HL-60/S4 treated with phorbol 12-myristate 13-acetate at 8.2 ng/mL for 4 days and 3 days (cell line): ENCODE measurements around the gene LMAN1L.
"Not testable (repeated sequence)": the region's sequence is repeated elsewhere in the genome, so short reads cannot be mapped to it uniquely, and the experiment has no call there.

Experiments used
- in situ Hi-C: fragments of 300-500 bp; cut with MboI; formaldehyde crosslinking; loops from 2 replicates; pipeline ENCODE4 v1.15.0; 2022; ENCODE audit warnings: low sequenced_read_pairs

The LMAN1L gene

DNA sequence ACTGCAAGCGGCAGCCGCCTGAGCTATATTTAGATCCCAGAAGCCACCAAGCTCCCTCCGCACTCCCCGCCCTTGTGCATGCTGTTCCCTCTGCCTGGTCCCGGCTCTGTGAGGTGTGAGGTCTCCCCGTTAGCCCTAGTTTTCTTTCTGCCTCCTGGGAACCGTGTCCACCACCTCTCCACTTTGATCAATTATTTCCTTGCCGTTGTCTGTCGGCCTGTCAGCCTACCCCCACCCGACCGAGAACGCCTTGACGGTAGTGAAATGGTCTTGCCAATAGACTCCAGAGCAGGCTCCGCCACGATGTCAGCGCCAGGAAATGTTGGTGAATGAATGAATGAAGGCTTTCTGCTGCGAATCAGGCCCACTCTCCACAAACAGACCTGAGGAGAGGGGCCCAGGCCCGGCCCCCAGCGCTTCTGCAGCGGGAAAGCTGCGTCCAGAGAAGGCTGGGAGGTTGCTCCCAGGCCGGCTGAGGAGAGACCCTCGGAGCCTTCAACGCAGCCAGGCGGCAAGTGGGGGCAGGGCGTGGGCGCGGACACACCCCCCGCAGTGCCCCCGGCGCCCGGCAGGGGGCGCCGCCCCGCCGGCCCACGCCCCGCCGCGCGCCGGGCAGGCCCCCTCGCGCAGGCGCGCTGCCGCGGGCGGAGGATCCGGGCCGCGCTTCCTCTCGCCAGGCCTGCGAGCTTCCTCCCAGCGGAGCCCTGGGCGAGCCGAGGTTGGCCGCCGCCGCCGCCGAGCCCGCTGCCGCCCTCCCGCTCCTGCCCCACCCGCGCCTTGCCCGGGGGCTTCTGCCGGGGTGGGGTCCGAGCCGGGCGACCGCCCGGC, 31.0 kb upstream of the LMAN1L start, which contains the start of gene CSK:
Gene CSK (plus strand): TSS at position 650 of the 828 bp plus-strand sequence. CDS start 16,218 bp downstream, outside the sequence.
- in situ Hi-C loops: no loop called here

DNA sequence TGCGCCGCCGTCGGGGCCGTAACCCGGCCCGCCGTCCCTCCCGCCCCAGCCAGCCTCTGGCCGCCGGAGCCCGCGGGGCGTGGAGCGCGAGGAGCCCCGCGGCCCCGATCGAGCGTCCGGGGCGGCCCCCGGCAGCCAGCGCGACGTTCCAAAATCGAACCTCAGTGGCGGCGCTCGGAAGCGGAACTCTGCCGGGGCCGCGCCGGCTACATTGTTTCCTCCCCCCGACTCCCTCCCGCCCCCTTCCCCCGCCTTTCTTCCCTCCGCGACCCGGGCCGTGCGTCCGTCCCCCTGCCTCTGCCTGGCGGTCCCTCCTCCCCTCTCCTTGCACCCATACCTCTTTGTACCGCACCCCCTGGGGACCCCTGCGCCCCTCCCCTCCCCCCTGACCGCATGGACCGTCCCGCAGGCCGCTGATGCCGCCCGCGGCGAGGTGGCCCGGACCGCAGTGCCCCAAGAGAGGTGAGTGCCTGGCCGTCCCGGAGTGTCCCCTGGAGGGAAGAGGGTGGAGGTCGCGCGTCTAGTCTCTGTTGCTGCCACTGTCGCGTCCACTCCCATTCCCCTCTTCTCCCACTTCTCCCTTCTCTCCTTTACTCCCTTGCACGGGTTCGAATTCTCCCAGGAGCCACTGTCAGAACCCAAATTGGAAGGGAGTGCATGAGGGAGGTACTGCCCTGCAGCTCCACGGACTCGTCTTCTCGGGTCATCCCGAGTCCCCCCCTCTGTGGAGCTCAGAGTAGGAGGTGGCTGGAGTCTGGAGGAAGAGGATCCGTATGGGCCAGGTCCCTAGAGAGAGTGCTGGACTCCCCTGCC, 30.2 kb upstream of the LMAN1L start:
- in situ Hi-C loops: no loop called here

DNA sequence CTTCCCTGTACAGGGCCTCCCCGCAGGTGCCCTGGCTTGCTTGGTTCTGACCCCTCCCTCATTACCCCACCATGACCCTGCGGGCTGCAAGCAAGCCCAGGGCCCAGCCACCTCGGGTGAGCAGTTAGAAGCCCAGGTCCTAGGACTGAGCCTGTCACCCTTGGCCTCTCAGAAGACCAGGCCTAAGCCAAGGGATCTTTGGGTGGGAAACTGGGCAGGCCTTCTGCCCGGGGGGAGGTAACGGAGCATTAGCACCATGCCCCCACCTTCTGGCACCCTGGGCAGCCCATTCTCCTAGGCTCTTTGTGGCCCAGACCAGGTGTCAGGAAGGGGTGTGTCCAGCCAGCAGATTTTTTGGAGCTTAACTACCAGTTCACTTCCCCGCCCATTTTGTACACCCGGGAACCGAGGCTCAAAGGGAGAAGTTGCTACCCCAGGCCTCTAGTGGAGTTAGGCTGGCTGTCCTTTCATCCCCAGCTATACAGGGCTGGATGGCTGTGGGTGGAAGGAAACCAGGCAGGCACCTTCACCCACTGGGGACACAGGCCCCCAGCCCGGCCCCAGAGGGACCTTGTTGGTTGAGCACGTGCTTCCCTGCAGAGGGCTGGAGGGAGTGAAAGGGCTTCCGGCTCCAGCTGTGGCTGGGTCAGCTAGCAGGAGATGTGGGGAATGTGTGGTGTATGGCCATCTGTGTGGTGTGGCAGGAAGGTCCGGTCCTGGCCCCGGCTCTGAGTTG, 29.4 kb upstream of the LMAN1L start:
- in situ Hi-C loops: no loop called here

DNA sequence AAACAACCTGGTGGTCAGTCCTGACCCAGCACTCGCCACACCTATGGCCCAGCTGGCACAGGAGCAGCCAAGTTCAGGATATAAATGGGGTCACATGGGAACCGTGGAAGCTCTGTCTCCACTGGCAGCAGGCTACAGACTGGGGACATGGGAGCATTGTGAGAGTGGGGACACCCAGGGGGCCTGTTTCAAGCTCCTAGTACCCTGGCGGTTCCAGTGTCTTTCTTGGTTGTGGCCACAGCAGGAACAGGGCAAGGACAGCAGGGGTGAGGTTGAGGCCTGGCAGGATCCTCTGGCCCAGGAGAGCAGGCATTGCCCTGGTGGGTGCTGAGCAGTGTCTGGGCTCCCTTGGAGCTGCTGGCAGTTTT, 28.8 kb upstream of the LMAN1L start:
- in situ Hi-C loops: no loop called here

DNA sequence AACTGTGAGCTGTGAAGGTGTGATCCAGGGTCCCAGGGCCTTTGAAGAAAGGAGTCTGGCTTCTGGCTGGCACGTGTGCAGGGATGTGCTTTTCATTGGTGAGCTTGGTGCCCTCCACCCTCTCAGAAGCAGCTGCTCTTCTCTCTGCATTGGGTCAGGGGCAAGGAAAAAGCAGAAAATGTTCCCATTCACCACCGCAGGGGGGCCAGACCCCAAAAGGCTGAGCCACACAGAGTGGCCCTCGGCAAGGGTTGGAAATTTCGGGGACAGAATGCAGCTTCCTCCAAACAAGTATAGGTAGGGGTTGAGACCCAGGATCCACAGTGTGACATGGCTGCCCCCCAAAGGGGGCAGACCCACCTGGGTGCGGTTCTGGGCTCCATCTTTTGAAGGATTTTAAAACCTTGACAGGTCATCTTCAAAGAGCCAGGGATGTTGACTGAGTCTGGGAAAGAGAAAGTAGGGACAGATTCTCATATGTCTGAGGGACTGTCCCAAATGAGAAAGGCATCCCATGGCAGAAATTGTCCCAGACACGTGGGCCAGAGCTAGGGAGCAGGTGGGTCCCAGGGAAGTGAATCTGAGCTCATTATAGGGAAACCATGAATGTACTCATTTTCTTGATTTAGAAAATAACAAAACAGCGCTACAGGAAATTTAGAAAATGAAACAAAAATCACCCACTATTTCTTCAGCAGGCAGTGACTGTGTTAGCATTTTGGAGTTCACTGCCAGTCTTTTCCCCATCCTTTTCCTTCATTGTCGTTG, 28.0 kb upstream of the LMAN1L start:
- in situ Hi-C loops: no loop called here

DNA sequence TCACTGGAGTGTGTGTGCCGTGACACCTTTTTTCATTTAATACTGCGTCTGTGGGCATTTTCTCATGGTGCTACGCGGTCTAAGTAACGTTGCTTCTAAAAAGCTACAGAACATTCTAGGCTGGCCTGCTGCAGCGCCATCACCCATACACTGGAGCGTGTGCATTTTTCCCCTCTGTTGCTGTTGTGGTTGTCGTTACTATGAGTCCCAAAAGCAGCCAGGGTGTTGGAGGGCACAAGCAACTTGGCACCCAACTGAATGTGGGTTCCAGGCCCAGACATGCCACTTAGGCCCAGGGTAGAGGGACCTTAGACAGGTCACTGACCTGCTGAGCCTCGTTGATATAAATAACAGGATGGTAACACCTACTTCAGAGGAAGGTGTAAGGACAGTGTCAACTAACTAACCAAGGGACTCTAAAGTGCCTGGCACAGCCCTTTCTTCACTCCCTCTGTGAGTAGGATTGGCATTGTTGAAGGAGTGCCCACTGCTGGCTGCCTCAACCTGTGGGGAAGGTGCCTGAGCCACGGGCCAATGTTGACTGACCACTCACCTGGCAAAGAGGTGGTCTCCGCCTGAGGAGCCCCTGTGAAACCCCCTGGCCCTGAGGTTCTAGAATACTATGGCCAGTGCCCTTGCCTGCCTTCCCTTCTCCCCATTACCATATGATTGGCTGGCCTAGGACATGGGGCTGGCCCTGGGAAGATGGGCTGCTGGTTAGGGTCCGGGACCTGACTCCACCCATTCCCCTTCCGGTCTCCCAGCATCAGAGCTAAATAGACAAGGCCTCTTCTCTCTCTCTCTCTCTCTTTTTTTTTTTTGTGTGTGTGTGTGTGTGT, 27.2 kb upstream of the LMAN1L start:
- in situ Hi-C loops: no loop called here

DNA sequence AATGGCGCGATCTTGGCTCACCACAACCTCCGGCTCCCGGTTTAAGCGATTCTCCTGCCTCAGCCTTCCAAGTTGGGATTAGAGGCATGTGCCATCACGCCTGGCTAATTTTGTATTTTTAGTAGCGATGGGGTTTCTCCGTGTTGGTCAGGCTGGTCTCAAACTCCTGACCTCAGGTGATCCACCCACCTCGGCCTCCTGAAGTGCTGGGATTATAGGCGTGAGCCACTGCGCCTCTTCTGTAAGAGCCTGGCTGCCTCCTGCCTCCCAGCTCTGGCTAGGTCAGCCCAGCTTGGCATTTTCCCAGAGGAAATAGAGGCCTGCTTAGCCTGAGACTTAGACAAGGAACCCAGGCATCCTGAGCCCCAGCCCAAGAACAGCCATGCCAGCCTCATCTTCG, 26.6 kb upstream of the LMAN1L start:
- in situ Hi-C loops: not testable (repeated sequence)

DNA sequence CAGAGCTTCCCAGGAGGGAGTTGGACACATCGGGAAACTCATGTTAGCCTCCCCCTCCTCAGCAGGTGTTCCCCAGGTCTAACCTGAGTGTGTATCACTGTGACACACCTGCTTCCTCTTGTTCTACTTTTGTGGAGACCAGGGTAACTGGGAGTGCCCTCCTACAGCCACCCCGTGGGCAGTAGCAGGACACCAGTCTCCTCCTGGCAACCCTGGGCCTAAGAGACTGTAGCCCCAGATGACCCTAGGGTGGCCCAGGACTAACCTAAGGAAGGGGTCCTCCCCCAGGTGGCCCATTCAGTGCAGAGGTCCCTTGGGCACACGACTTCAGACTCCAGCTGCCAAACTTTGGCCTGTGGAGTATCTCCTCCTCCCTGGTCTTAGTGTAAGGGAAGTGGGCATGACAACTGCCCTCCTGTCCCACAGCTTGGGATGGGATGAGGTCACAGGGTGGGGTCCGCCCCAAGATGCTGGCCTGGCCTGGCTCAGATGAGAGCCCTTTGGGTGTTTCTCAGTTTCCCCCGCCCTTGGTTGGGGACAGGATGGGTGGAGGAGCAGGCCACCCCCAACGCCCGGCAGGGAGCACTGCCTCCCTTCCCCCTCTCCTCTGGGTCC, 26.0 kb upstream of the LMAN1L start:
- in situ Hi-C loops: no loop called here

DNA sequence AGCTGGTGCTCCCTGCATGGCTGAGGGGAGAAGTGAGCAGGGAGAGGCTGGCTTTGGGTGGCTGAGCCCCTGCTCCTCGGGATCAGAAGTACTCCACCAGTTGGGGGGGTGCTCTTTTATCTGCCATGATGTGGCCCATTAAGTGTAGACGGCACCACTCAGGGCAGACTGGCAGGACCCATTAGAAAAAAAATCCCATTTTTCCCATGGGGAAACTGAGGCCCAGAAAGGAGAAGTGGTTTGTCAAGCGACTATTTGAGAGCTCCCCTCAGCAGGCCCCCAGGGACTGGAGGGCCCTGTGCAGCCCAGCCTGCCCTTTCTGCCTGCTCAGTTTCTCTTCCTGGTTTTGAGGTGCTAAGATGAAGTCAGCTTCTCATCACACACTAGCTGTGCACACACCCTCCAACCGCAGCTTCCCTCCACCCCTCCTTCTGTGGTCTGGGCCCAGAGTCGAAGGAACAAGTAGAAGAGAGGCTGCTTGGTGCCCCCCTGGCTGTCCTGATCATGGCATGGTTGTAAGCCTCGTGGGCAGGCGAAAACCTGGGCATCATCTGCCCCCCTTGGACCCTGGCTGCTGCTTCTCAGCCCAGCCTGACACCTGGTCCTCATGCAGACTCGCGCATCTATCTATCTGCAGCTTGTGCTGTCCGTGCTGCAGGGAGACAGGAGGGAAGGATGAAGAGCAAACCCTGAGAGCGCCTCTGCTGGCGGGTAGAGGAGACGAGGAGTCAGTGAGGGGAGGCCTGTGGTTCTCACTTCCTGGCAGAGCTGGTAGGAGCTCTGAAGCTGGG, 25.2 kb upstream of the LMAN1L start:
- in situ Hi-C loops: no loop called here

DNA sequence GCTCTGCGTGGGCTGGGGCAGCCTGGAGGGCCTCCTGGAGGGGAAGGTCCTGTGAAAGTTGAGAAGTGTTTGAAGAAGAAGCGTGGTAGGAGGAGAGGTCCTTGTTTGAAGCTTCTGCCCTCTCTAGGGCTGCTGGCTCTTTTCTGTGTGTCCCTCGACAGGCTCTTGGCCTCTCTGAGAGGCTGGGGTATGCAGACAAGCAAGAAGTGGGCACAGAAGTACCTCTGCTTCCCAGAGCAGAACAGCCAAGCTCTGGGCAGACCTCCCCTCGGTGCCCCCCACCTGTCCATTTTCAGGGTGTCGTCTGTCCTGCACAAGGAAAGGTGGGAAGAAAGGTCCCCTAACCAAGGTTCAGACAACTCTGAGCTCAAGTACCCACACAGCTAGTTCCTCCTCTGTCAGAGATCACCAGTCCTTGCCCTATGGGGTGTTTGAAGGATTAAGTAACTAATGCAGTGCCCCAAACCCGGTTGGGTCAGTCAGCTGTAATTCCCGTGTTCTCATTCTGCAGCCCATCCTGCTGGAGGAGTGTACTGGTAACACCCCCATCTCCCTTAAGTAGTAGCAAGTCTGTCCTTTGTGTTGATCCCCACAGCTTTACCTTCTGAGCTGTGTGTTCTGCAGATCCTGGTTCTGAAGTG, 24.5 kb upstream of the LMAN1L start:
- in situ Hi-C loops: no loop called here

DNA sequence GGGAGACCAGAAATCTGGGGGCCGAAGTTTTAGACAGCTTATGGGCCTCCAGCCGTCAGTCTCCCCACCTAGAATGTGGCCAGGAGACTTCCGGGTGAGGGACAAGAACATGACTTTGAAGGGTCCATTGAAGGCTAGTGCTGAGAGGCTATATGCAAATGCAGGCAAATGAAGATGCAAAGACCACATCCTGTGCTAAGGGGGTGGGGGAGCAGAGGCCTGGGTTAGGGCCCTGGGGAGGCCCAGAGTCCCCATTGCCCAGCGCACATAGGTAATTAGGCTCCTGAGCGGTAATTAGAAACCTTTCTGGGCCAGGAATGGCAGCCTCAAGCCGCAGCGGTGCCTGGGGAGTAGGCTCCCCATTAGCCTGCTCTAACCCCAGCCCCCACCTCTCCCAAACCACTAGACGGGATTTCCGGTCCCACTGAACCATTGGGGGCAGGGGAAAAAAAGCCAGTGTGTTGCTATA, 23.9 kb upstream of the LMAN1L start:
- in situ Hi-C loops: no loop called here

DNA sequence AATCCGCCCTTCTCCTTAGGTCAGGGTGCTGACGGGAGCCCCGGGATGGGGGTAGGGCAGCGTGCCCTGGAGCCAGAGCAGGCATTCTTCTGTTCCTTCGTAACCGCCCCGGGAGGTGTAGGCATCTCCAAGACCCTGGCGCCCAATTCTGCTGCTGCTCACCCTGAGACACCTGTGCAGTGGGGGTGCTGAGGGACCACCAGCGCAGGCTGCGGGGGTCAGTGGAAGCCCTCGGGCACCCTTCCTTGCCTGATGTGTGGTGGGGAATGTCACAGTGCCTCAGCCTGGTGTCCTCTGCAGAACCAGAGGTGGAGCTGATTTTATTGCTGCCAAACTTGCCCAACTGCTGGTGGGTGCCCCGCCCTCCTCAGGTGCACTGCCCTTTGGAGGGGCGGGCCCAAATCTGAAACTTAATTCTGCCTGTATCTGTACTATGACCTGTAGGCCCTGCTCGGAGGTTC, 23.4 kb upstream of the LMAN1L start:
- in situ Hi-C loops: no loop called here

DNA sequence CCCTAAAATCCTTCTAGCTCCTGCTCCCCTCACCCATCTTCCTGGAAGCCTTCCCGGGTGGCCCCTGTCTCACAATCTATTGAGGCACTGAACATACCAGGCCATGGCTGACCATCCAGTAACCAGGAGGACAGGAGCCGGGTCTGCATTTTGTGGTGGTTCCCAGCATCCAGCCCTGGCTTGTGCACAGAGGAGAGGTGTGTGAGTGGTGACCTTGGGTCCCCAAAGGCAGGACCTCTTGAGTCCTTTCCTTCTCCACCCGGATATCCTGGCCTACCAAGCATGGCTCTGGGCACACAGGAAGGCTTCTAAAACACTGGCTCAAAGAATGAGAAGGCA, 22.9 kb upstream of the LMAN1L start:
- in situ Hi-C loops: no loop called here

DNA sequence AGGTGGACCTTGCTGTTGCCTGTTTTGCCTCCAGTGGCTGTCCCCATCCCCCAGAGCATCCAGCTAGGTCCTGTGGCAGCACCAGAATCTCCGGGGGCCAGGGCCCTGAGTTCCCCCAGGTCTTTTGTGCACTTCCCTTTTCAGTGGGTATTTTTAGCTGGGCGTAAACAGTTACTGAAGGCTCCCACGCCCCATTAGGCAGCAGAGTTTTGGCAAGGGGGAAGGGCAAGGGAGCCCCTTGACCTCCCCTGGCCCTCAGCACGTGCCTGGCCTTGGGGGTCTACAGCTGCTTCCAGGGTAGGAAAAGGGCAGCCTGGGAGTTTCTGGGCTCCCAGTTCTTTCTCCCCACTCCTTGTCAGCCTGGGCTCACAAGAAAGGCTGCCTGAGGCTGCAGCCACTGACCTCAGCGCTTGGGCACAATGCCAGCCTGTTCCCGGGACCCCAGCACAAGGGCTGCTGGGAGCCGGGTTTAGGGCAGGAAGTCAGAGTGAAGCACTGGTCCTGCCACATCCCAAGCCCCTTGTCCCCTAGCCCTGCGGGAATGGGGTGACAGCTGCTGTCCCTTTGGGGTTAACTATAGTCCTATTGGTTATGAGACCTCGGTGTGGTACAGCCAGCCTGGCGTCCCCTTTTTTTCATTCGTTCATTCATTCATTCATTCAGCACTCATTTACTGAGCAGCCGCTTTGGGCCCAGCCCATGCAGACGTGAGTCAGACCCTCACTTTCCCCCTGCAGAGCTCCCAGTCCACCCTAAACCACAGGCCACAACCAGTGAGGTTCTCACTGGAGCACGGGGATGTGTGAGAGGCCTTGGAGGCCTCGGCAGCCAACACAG, 22.3 kb upstream of the LMAN1L start:
- in situ Hi-C loops: no loop called here

DNA sequence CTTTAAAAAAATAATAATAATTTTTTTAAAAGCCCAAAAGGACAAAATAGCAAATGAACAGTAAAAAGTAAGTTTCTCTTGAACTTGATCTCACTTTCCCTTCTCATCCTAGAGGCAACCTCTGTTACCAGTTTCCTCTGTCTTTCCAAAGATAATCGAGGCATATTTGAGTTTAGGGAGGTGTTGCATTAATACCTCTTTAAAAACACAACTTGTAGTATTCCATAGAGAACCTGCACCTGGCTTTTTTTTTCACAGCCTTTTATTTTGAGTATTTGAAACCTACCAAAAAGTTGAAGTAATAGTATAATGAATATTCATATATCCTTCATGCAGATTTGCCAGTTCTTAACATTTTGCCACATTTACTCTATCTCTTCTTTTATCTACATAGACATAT, 21.6 kb upstream of the LMAN1L start:
- in situ Hi-C loops: no loop called here

DNA sequence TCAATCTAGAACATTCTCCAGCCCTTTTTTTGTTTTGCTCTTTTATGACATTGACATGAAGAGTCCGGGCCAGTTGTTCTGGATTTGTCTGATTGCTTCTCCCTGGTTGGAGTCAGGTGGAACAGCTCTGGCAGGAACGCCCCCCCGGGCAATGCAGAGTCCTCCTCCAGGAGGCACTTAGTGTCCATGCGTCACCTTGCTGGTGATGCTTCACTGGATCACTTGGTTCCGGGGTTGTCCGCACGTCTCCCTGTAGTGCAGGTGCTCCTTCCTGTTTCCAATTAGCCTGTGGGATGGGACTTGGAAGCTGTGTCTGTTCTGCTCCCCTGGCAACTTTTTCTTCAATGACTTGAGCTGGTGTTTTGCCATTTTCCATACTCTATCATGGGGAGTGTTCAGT, 21.0 kb upstream of the LMAN1L start:
- in situ Hi-C loops: no loop called here
